Measurements from ENCODE around the gene KATNAL2.

The KATNAL2 gene, protein sequence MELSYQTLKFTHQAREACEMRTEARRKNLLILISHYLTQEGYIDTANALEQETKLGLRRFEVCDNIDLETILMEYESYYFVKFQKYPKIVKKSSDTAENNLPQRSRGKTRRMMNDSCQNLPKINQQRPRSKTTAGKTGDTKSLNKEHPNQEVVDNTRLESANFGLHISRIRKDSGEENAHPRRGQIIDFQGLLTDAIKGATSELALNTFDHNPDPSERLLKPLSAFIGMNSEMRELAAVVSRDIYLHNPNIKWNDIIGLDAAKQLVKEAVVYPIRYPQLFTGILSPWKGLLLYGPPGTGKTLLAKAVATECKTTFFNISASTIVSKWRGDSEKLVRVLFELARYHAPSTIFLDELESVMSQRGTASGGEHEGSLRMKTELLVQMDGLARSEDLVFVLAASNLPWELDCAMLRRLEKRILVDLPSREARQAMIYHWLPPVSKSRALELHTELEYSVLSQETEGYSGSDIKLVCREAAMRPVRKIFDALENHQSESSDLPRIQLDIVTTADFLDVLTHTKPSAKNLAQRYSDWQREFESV

DNA sequence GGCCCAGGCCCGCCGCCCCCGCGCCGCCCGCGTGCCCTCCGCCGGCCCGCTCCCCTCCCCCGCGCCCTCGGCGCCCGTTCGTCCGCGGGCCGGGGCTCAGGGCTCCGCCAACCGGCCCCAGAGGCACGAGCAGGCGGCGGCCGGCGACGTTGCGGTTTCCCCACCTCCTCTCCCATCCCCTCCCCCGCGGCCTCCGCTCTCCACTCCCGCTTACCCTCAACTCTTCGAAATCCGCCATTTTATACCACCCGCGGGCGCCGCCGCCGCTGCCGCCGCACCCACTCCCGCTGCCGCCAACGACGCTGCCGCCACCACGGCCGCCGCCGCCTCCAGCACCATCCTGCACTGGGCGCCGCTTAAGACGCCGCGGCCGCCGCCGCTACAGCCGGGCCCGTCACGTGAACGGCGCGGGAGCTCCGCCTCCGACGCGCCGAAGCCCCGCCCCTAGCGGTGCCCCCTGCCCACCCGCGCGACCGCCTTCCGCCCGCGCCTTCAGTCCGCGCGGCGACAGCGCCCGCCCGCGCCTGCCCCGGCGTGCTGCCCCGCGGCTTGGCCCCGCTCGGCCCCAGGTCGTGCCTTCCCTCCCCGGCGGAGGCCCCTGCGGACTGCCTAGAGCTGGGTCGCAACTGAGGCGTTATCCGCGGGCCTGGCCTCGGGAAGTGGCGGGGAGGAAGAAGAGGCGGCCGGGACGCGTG lies at the start of gene KATNAL2, which contains the start of gene PIAS2:
TSS of gene KATNAL2 (plus strand) at position 495 of the 695 bp plus-strand sequence. CDS start 29,271 bp downstream, outside the sequence.
TSS of gene PIAS2 (minus strand) at position 400 of the 695 bp plus-strand sequence. CDS start at position 238, 162 bp downstream.
- DNase-seq, result peak; percentile 92

DNA sequence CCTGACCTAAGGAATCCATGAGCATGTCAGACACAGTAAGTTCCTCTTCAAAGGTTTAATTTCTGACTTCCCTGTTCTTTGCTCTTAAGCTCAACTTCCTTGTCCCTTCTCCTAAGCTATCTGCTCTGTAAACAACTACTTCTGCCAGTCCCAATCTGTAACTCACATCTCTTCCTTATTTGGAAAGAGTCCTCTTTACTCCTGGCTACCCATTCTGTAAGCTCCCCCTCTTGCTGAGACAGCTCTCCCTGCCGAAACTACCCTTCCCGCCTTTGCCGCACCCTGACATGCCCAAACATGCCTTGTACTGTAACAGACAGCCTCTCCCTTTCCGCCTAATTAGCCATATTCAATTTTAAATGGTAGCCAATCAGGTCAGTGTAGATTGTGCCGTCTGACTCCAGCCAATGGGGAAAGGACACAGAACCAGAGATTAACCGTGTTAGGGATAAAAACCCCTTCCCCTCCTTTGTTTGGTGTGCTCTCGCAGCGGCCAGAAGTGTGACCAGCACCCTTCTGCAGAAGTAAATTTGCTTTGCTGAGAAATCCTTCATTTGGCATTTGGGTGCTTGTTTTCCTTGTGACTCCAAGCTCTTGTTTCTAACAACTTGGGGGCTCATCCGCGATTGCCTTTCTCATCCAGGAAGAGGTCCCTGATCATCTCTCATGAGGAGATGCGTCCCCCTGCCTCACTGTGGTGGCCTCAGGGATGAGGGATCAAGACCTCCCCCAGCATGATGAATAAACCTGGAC lies 49.1 kb upstream of the KATNAL2 start:
- no peak for DNase-seq

DNA sequence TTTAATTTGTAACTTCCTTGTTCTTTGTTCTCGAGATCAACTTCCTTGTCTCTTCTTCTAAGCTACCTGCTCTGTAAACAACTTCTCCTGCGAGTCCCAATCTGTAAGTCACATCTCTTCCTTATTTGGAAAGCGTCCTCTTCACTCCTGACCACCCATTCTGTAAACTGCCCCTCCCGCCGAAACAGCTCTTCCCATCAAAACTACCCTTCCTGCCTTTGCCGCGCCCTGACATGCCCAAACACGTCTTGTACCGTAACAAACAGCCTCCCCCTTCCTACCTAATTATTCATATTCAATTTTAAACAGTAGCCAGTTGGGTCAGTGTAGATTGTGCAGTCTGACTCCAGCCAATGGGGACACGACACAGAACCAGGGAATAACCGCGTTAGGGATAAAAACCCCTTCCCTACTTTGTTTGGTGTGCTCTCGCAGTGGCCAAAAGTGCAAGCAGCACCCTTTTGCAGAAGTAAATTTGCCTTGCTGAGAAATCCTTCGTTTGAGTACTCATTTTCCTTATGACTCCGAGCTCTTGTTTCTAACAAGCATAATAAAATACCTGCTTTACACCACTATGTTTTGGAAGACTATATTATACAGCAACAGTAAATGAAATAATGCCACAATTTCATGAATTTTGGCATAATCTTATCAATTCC lies 39.9 kb upstream of the KATNAL2 start:
- no peak for DNase-seq

DNA sequence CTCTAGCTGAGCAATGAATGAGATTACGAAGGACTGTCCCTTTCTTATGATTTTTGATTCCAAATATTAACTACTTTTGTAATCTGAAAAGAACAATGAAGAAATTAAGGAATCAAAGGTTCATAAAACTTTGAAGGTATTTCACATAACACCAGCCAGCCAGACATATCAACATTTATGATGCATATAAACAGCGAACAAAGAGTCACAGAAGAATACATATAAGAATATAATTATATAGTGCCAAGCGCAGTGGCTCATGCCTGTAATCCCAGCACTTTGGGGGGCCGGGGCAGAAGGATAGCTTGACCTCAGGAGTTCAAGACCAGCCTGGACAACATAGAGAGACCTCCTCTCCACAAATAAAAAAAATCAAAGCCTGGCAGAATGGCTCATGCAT lies 34.2 kb upstream of the KATNAL2 start:
- DNase-seq, result no peak

DNA sequence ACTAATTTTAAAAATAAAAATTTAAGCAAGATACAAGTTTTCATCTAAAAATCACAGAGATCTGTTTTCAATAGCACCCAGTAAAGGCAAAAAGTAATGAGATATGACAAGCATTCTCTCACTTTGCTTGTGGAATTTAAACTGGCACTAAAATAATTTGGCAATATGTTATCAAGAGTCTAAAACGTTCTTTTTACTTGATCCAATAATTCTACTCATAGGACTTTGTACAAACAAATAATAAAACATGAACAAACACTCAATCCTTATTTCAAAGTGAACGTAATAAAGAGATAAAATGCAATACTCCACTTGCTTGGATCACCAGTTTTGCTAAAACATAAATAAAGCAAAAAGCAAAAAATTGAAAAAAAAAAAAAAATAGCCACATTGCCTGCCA lies 30.5 kb upstream of the KATNAL2 start:
- no peak for DNase-seq

DNA sequence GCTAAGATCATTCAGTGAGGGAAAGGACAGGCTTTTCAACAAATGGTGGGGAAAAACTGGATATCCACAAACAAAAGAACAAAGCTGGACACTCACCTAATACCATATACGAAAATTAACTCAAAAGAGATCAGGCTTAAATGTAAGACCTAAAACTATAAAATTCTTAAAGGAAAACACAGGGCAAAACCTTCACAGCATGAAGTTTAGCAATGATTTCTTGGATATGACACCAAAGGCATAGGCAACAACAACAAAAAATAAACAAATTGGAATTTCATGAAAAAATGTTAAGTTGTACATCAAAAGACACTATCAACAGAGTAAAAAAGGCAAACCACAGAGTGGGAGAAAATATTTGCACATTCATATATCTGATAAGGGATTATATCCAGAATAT lies 28.4 kb upstream of the KATNAL2 start:
- no peak for DNase-seq

DNA sequence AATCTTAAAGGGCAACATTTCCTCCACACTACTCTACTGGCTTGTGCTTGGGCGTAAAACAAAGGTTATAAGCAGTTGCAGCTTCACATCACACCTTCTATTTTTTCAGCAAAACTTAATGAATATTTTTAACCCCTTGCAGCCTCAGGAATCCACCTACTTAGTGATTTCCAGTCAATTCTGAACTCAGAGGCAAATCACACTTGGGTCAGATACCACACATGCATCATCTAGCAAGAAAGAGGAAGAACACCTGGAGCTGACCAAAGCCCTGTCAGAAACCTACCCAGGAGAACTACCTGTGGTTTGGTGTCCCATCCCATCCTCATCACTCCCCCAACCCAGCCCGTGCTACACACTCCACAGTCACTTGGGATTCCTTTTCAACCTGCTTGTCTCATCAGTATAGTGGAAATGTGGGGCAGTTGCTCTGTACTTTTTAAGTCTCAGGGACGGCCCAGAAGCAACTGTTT lies 25.6 kb upstream of the KATNAL2 start:
- DNase-seq, result no peak

DNA sequence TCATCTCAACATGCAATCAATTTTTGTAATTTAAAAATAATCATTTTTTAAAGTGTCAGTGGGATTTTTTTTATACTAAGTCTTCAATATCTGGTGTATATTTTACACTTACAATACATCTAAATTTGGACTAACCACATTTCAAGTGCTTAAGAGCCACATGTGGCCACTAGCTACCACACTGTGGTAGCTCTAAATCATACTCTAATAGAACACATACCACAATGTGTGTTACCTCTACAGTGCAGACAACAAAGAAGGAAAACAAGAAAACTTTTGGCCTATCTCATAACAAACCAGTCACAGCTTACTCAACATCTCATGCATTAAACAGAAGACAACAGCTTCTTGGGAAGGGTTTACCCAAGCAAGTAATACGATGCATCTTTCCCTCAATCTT lies 24.6 kb upstream of the KATNAL2 start:
- no peak for DNase-seq

DNA sequence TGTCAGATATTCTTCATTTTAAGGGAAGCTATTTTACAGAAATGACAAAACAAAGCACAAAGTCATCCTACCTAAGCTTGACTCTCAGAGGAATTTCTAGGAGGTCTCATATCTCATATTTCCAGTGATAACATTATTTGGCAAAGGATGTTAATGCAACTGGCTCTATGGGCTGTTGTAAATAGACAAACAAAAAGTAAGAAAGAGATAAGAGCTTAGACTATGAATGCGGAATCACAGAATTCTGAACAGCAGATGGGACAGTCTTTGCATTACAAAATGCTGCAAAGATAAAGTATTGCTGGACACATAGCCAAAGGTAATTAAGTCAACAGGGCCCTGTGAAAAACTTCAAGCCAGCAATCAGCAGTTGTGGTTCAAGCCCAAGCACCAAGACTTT lies 24.0 kb upstream of the KATNAL2 start:
- no peak for DNase-seq

DNA sequence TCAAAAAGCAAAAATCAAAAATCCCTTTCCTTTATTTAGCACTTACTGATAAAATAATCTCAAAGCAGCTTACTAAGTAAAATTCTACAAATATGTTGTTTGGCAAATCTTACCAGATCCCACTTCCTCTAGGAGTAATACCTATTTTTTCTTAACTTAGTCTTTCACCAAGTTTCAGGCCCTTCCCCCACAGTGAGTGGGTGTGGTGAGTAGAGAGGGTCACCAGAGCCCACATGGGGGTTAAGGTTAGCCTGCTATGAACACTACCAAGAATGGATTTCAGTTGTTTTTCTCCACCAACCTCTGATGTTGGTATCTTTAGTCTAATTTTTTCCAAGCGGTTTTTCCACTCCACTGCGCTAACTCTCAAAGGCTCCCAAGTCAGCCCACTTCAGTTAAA lies 23.3 kb upstream of the KATNAL2 start:
- DNase-seq, result no peak

DNA sequence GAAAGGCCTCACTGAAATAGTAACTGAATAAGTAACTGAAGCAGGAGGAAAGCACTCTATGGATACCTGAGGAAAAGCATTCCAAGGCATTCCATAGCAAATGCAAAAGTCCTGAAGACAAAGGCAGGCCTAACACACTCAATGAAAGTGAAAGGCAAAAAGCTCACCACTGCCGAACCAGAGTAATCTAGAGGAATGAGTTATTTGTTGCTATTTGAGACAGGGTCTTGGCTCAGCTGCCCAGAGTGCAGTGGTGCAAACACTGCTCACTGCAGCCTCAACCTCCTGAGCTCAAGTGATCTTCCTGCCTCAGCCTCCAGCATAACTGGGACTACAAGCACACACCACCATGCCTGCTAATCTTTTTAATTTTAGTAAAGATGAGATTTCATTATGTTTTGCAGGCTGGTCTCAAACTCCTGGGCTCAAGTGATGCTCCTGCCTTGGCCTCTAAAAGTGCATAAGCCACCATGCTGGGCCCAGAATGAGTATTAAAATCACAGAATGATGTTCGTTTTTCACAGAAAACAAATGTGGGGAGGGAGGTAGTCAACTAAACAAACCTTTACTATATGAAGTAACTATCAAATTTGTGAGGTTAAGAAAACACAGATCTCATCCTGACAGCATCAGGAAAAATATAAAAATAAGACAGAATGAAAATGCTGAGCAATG lies 18.0 kb upstream of the KATNAL2 start:
- no peak for DNase-seq

DNA sequence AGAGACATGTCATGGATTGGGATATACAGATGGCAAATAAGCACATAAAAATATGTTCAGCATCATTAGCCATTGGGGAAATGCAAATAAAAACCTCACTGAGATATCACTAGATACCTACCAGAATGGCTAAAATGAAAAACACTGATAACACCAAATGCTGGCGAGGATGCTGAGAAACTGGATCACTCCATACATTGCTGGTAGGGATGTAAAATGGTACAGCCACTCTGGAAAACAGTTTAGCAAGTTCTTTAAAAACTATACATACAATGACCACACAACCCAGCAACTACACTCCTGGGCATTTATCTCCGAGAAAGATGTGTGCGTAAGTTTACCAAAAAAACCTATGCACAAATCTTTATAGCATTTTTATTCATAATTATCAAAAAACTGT lies 14.0 kb upstream of the KATNAL2 start:
- no peak for DNase-seq

DNA sequence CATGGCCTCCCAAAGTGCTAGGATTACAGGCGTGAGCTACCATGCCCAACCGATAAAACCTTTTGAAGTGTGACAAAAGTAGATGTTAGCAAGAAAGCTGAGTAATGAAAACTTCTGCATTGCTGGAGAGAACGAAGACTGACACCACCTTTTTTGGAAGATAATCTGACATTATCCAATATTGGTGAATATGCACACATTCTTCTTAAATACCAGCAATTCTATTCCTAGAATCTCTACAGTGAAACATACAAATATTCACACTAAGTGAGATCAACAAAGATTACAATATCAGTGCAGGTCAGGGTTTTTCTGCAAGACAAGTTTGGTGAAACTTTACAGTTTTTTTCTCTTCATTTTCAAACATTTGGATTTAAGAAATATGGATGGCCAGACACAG lies 7.9 kb upstream of the KATNAL2 start:
- no peak for DNase-seq

DNA sequence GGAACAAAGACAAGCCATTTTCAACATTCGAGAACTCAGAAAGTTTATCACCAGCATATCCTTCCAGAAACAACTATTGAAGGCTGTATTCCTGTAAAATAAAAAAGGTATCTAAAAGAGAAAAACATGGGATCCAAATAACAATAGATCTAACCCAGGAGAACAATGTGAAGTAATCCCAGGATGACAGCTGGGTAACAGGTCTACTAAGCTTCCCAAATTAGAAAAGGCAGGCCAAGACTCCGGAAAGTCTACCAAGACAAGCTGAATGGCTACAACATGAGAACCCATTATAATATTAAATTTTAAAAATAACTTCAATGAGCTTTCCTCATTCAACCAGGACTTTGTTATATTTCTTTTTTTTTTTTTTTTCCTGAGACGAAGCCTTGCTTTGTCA lies 6.5 kb upstream of the KATNAL2 start:
- no peak for DNase-seq

DNA sequence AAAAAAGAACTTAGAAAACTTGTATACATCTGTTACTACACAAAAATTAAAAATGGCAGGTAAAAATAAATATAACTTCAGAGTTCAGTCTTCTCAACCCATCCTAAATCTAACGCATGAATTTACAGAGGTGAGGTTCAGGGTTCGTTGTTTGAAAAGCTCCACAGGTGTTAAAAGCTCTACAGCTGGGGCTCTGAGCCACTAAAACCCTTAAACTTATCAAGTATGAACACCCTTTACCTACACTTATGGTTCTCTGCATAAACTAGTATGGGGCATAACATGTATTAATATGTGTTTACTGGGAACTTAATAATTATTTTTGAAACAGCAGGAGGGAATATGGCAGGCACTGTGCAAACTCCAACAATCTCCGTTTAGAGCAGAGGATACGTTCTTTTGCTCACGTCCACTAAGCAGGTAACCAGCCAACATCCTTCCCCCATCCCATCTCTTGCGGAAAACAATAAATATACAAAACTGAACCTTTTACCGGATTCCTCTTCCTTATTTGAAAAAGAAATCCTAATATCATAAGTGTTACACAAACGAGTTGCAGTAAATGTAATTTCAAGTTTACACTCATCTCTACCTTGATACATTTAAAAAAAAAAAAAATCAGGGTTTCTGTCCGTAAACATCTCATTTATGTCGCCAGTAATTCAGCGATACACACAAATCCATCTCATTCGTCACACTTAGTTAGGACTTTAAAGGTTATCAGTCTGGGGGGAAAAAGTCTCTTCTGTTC lies 1.4 kb upstream of the KATNAL2 start:
- no peak for DNase-seq

DNA sequence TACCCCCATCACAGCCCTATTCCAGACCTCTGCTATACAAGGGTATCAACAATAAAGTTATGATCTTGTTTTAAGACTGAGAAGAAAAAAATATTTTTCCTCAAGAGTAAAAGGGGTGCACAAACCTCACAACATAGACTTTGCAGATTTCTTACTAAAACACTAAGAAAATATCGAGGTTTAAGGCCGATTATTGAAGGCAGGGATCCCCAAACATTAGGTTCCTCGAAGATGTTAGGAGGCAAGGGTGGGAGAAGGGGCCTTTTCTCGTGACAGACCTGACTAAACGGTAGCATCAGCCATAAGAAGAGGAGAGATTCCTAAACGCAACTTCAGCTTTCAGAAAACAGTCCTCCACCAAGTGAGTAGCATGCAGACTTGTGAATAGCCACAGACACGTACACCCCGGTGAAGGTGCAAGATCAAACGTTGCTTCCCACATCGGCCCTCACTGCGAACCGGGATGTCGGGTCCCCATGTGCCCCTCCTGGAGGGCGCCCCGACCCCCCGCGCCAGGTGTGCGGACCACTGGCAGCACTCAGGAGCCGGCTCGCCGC lies 773 bp upstream of the KATNAL2 start:
- peak; percentile 83 for DNase-seq

DNA sequence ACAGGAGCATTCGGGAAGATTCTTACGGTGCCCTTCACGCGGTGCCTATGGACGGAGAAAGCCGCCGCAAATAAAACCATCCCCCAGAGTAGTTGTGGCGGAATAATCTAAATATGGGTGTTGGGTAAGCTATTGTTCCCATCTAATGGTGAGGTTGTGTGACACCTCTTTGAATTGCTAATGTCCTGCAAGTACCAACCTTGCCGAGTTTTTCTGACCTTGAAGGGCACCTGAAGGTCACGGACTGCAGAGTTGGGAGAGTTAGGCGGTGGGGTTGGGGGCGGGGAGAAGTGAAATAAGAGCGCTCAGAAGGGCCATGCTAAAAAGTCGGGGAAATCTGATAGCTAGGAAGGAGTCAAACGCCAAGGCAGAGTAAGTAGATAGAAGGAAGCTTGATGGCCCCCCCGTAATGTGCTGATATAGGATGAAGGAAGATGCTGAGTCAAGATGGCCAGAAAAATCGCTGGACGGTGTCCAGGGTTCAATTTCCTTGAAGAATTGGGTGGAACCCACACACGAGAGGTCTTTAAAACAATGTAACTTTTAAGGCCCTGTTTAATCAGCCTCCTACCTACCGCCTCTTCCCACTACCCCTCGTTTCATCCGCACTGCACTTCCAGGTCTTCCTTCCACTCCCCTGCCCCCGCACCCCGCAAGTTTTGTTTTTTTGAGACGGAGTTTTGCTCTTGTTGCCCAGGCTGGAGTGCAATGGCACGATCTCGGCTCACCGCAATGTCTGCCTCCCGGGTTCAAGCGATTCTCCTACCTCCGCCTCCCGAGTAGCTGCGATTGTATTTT lies 600 bp downstream of the KATNAL2 start:
- DNase-seq, result peak; percentile 80

DNA sequence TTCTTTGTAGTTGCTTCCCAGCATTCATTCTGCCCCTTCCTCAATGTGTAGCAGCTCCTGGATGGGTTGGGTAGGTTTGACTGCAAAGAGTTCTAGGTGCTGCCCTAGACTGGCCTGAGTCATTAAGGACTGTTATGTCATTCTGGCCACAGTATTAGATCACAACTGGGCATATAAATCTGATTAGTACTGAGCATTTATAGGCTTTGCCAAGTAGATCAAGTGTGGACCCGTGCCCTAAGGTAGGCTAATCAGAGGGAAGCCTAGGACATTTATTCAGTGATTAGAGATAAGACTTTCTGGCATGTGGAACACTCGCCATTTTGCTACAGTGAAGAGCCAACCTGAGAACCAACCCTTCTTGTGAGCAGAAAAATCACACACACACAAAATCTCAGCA lies 2.7 kb downstream of the KATNAL2 start:
- DNase-seq, result no peak

DNA sequence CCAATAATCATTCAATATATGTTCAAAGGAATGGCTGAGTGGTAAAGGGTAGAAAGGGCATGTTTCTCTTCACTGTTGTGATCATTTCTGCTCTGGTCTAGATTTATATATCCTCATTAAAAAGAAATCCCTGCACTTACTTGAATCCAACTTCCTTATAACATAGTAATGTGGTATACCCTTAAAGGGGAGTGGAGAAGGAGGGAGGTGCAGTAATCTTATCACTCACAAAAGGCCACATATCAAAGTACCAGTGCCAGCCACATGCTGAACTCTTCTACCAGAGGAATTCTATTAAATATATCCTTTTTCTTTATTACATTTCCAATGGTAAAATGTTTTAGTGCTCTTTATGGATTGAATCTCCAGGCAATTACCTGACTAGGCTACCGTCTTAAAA lies 3.3 kb downstream of the KATNAL2 start:
- DNase-seq, result no peak

All from eye (tissue), 1 donor.